ENCODE results near the gene ROR1. TPM values are rescaled to one million over a fixed set of nuclear protein-coding genes. Genes with fewer than 3 reads are reported as not detected.

The ROR1 gene
- total RNA-seq, 2 donors from 2014 or later: 12.9 to 40.8 TPM

DNA sequence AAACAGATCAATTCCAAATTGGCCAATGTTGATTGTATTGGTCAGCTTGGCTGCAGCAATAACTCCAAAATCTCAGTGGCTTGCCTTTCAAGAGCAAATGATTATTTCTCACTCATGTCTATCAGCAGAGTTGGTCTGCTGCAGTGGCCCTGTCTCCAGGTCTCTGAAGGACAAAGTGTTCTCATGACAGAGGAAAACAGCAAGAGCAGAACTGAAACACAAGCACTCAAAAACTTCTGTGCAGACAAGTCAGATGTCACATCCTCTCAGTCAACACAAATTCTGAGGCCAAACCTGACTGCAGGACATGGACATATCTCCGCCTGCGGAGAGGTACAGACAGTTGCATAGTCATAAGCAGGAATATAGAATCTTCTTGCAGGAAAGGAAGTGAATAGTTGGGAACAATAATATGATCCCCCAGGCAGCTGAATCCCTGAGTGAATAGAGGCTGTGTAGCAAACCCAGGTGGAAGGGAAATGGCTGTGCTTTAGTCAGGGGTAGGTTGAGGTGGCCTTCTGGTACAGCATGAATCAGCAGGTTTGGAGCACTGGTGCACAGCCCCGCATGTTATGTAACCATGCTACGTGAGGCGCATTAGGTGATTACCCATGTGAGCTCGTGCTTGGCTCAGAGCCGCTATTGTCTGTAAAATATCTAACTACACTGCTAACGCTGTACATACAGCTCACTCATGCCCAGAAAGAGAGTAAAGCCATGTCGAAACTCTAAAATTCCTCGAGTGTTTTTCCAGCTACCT is 412.5 kb downstream of the ROR1 start:
- DNase-seq (ENCODE audit: low spot score): no peak
- Histone ChIP-seq H3K9me3 (no peaks in the 10 kb centered on the region), H3K27me3 (no peaks in the 10 kb centered on the region), H3K27ac (no peak overlapping the region), H3K4me1 (no peaks in the 10 kb centered on the region), H3K4me3 (no peak overlapping the region), H3K36me3 (no peaks in the 10 kb centered on the region)
- TF ChIP-seq, protein P1, sequence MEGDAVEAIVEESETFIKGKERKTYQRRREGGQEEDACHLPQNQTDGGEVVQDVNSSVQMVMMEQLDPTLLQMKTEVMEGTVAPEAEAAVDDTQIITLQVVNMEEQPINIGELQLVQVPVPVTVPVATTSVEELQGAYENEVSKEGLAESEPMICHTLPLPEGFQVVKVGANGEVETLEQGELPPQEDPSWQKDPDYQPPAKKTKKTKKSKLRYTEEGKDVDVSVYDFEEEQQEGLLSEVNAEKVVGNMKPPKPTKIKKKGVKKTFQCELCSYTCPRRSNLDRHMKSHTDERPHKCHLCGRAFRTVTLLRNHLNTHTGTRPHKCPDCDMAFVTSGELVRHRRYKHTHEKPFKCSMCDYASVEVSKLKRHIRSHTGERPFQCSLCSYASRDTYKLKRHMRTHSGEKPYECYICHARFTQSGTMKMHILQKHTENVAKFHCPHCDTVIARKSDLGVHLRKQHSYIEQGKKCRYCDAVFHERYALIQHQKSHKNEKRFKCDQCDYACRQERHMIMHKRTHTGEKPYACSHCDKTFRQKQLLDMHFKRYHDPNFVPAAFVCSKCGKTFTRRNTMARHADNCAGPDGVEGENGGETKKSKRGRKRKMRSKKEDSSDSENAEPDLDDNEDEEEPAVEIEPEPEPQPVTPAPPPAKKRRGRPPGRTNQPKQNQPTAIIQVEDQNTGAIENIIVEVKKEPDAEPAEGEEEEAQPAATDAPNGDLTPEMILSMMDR (IDR thresholded peaks at IDR 0.05): no peak

DNA sequence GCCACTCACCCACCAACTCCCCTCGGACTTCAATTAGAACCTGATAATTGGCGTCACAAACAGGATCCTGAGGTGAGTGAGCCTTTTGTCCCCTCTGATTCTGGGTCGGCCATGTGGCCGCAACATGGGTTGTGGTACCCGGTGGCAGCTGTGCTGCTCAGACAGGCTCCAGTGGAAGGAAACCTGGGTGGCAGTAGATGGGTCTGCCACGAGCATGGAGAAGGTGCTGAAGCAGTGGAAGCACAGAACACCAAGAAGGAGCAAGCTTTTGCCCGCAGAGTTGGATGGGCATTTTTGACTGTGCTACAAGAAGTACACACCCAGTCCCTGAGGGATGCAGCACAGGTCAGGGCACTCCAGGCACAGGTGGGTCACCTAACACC is 413.1 kb downstream of the ROR1 start:
- Histone ChIP-seq H3K4me1 (no peaks in the 10 kb centered on the region), H3K4me3 (no peak overlapping the region), H3K27ac (no peak overlapping the region), H3K36me3 (no peaks in the 10 kb centered on the region), H3K9me3 (no peaks in the 10 kb centered on the region), H3K27me3 (no peaks in the 10 kb centered on the region)
- no peak for DNase-seq (ENCODE audit: low spot score)
- TF ChIP-seq, protein P1 (IDR thresholded peaks at IDR 0.05): no peak

DNA sequence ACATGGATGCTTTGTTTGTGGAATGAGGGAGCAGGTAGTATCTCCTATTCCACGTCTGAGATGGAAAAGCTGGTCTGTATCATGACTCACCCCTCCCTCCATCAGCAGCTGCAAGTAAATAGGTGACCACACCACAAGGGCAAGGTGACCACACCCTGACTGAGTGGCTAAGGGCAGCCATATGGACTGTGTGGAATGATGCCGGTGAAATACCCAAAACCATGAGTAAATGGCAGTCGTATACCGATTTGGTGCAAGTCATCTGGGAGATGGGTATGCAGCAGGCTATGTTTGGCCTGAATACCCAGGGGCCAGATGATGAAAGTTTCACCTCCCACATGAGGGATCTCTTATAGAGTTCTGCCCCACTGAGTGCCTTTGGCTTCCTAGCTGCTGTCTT is 413.8 kb downstream of the ROR1 start:
- Histone ChIP-seq H3K4me1 (no peaks in the 10 kb centered on the region), H3K4me3 (no peak overlapping the region), H3K27ac (no peak overlapping the region), H3K36me3 (no peaks in the 10 kb centered on the region), H3K9me3 (no peaks in the 10 kb centered on the region), H3K27me3 (no peaks in the 10 kb centered on the region)
- TF ChIP-seq, protein P1 (IDR thresholded peaks at IDR 0.05): no peak
- no peak for DNase-seq (ENCODE audit: low spot score)

DNA sequence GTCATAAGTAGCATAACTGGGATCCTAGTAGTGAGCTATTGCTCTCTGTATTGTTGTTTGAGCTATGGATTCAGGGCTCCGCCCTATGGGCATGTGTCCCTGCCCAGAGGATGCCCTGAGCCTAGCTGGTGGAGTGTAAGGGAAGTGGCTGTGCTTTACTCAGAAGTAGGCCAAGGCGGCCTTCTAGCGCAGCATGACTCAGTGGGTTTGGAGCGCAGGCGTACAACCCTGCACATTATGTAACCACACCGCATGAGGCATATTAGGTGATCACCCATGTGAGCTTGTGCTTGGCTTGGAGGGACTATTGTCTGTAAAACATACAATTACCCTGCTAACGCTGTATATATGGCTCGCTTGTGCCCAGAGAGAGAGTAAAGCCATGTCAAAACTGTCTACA is 418.5 kb downstream of the ROR1 start:
- TF ChIP-seq, protein P1 (IDR thresholded peaks at IDR 0.05): no peak
- no peaks in the 10 kb centered on the region for H3K9me3 ChIP-seq
- no peak for DNase-seq (ENCODE audit: low spot score)
- H3K4me1 ChIP-seq: peaks cover 0 to 8% of the 10 kb centered on the region in 2 donors
- no peak overlapping the region for H3K4me3 ChIP-seq
- H3K27ac ChIP-seq: no peak overlapping the region
- no peaks in the 10 kb centered on the region for H3K36me3 ChIP-seq
- no peaks in the 10 kb centered on the region for H3K27me3 ChIP-seq

DNA sequence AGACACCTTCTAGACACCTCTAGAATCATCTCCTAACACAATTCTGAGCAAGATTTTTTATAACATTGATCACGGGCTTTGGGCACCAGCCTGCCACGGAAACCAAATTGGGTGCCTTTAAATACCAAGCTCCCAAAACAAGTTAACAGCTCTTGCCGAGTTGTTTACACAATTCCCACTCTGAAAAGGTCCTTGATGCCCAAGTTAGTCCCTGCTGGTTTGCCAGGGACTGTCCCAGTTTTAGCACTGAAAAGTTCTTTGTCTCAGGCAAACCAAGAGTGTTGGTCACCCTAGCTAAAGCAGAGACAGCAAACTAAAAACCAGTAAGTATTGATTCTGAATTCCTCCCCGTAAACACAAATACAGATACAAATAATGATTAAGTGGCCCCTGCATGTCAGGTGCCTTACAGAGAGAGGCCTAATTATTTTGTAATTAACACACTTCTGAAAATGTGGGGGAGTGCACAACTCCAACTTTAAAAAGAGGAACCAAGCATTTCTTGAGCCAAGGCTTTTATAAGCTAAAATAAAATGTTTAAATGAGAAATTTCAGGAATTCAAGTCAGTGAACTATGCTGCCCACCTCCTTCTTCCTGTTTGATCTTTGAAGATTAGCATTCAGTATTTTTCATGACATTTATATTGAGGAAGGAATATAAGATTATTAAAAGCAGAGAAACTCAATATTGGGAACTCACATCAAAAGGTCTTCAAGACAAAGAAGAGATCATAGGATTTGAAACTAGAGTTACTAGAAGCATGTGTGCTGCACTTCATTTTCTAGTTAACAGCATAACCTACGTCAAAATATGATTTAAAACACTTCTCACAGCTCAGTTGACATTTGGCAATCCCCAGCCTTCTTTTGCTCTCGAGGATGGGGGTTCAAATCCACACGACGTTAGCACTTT is 420.6 kb downstream of the ROR1 start:
- Histone ChIP-seq H3K4me1 (peaks cover 0 to 8% of the 10 kb centered on the region in 2 donors), H3K4me3 (no peak overlapping the region), H3K27me3 (no peaks in the 10 kb centered on the region), H3K27ac (no peak overlapping the region), H3K9me3 (no peaks in the 10 kb centered on the region), H3K36me3 (no peaks in the 10 kb centered on the region)
- TF ChIP-seq, protein P1 (IDR thresholded peaks at IDR 0.05): no peak
- no peak for DNase-seq (ENCODE audit: low spot score)

Measured in right atrium auricular region (tissue), 2 donors.